Measurements from ENCODE around the gene MPO.

MPO gene

DNA sequence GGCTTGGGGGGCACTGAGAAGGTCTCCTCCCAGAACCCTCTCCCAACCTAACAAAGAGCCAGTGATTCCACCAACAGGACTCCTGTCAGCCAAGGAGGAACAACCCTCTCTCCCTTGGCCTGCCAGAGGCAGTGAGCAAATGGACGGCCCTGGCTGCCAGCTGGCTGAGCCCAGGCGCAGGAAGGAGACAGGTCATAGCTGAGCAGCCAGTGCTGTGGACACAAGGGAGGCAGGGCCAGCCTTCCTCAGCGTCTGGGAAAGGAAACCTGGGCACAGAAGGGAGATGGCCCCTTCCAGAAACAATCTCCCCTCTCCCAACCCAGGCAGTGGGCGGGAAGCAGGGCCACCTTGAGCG lies 2.1 kb downstream of the MPO start:
- no peak for DNase-seq

- no peak for DNase-seq
These were observed 2.7 kb downstream of the MPO start for GRCh38 chr17:58277802-58278595.

DNA sequence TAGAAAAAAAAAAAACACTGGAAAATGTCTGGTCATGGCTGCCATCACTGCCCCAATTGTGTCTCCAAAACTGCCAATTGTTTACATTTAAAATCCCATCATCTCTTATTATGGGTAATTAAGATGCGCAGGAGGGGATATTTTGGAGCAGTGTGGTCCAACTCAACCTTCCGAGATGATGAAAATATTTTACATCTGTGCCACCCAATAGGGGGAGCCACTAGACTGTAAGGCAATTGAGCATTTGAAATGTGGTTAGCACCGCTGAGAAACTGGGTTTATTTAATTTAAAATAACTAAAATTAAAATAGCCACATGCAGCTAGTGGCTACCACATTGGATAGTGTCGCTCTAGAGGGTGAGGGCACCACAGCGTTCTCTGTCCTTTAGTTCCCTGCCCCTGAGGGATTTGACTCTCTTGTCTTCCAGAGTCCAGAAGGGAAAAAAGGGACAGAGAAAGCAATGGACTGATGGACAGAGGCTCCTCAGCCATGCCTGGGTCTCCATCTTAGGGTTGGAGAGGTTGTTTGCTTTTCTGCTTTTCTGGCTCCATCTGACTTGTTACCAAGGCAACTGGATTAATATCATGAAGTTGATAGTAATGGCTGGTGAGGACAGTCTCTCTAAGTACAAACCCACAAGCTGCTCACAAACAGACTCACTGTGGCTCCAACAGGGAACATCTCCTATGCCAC lies 3.5 kb downstream of the MPO start:
- DNase-seq: no peak

GRCh38 chr17:58276423-58276822 lies 4.3 kb downstream of the MPO start:
- no peak for DNase-seq

DNA sequence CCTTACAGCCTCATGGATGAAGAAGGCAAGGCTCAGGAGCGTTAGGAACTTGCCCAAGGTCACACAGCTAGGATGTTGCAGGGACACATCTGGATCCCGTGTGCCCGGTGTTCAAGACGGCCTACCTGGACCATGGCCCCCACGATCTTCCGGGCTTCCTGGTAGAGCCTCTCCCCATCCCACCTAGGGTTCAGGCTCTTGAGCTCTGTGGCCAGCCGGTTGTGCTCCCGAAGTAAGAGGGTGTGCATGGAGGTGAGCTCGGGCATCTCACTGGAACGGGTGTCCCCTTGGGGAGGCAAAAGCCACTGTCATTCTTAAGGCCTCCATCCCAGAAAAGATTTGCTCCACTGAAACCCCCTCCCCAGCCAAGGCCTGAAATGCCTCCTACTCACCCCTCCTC lies 5.3 kb downstream of the MPO start:
- DNase-seq: no peak

DNA sequence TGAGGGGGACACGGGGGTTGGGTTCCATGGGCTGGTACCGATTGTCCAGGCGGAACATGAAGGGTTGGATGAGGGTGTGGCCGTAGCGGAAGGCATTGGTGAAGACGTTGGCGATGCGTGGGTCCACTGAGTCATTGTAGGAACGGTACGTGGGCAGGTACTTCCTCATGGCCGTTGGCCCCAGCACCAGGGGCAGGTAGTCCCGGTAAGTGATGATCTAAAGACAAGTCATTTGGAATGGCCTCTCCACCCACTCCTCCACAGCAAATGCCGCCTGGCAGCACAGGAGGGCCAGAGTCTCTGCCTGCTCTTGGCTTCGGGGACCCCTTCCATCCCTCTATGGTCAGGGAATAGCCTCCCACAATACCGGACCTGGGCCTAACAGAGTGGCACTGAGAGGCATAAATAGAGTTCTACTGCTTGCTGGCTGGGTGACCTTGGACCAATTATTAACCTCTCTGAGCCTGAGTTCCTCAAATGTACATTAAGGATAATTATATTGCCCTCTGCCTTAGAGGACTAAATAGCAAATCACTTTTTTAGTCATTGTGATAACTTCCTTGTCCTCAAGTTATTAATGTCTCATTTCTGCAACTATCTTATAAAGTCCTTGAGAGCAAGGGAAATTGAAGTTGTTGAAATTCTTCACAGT lies 7.2 kb downstream of the MPO start:
- DNase-seq: no peak

GRCh38 chr17:58272367-58273280 lies 8.1 kb downstream of the MPO start:
- no peak for DNase-seq

DNA sequence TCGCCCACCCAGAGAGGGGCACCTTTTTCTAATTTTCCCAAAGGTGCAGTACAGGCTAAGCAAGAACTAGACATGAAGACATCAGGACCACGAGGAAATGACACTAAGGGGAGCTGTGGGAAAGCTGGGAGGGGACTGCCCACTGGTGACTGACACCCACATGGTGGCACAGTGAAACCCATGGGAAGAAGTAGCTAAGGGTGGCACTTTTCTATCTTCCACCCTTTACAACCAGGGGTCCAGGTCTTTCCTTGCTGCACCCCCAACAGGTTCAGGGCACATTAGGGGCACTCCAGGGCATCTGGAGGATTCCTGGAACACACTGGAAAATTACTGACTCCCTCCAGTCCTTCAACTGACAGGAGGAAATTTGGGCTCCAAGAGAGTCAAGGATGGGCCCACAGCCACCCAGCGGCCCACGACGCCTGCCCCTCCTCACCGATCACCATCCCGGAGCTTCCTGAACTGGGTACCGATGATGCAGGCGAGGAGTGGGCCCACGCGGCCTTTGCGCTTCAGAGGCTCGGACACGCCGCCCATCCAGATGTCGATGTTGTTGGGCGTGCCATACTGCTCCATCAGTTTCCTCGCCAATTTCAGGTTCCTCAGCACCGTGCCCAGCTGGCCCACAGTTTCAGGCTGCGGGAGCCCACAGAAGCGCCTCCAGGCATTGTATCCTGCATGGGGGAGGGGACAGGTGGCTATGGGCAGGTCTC lies 9.4 kb downstream of the MPO start:
- no peak for DNase-seq

- DNase-seq: no peak
These were observed 10.1 kb downstream of the MPO start for GRCh38 chr17:58270476-58271215.

GRCh38 chr17:58269557-58270291 lies 11.0 kb downstream of the MPO start:
- DNase-seq: no peak

DNA sequence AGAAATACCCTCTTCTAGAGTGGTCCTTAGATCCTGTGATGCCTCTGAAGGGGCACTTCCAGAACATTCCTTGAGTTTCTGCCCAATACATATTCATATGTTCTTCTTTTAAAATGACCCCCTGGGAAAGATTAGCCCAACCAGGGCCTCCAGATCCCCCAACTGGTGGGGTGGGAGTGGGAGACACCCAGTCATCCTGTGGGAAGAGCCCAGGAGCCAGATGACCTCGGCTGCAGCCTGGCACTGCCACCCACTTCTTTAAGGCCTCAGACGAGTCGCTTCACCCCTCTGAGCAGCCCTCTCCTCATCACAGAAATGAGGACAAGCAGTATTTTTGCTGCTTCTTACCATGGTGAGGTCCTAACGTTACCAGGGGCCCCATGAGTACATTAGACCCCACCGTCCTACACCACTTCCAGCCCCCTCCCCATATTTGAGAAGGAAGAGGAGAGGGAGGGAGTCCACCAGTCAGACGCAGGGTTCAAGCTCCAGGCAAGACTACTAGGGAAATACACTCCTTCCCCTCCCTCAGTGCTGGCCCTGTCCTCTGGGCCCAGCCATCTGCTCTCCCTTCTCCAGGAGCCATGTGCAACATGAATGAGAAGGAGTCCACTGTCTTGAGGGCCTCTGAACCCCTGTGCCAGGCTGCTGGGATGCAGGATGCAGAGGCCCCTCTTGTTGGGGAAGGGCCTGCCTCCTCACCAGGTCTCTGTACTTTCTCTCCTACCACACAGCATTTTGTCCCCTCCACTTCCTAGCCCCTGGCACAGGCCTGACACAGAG lies 11.8 kb downstream of the MPO start:
- no peak for DNase-seq

GRCh38 chr17:58268326-58268725 lies 12.4 kb downstream of the MPO start:
- DNase-seq: no peak

GRCh38 chr17:58267347-58268324 lies 13.1 kb downstream of the MPO start:
- no peak for DNase-seq

DNA sequence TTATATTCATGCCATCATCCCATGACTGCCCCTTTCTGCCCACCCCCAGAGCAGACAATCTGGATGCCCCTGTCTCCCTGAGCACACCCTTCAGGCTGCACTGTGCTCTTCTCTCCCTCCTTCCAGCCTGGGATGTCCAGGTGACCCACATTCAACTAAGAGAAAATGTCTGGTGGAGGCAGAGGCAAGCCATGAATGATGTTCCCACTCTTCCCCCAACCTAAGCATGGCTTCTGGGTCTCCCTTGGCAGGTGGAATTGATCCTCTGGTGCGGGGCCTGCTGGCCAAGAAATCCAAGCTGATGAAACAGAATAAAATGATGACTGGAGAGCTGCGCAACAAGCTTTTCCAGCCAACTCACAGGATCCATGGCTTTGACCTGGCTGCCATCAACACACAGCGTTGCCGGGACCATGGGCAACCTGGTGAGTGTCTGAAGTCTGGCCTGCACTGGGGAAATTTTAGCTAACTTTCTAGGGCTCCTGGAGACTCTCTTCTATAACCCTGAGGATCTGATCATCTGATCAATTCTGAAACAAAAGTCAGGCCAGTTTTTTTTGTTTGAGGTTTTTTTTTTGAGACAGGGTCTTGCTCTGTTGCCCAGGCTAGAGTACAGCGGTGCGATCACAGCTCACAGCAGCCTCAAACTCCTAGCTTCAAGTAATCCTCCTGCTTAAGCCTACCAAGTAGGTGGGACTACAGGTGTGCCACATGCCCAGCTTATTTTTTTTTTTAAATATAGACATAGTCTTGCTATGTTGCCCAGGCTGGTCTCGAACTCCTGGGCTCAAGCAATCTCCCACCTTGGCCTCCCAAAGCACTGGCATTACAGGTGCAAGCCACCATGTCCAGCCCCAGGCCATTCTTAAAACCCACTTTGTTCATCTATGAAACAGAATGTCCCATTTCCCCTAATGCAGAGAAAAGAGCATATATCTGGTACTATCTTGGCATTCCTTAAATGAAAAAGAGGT lies 14.5 kb downstream of the MPO start:
- DNase-seq: no peak

DNA sequence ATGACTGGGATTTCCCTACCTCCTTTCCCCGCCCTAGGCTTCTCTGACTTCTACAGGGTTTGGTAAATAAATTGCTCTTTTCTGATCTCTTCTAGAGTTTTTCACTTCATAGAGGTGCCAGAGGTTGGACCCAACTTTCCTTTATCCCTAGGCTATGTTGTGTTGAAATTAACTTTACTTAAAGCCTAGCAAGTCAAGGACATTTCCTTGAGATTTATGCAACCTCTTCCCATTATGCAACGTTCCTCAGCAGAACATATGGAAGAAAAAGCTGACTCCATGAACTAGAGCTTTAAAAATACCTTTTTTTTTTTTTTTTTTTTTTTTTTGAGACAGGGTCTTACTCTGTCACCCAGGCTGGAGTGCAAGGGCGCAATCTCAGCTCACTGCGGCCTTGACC lies 15.5 kb downstream of the MPO start:
- DNase-seq: no peak

GRCh38 chr17:58264407-58265103 lies 16.2 kb downstream of the MPO start:
- no peak for DNase-seq

- DNase-seq: no peak
These were observed 17.0 kb downstream of the MPO start for GRCh38 chr17:58263773-58264172.

Data from SHP77 treated with DMSO at 0.1 percent for 48 hours (cell line).